ENCODE results near the gene ZNF354B.

GRCh38 chr5:178826216-178826615, 33.5 kb upstream of the ZNF354B start:
- TF ChIP-seq POLR2AphosphoS5 (IDR thresholded peaks at IDR 0.05; ENCODE audit: borderline replicate concordance, low read depth, low read length) (no peak), EZH2 (IDR thresholded peaks at IDR 0.05) (no peak), FOXP2 (optimal IDR thresholded peaks at IDR 0.05; ENCODE audit: control extremely low read depth, extremely low read length, insufficient read depth) (no peak)
